NCI-H748 (cell line): ENCODE measurements around the gene OR4K15.
"Not testable (repeated sequence)": the region's sequence is repeated elsewhere in the genome, so short reads cannot be mapped to it uniquely, and the experiment has no call there.

Experiments used
- DNase-seq: peaks from one replicate; lab custom pipeline; 2025; ENCODE audit not compliant: unreplicated experiment; lab: John Stamatoyannopoulos, UW

OR4K15 gene

GRCh38 chr14:19975291-19975690, at the start of gene OR4K15:
Gene OR4K15 (plus strand): TSS chr14:19975591. CDS start chr14:19975591, 0 bp downstream.
- DNase-seq: no peak

DNA sequence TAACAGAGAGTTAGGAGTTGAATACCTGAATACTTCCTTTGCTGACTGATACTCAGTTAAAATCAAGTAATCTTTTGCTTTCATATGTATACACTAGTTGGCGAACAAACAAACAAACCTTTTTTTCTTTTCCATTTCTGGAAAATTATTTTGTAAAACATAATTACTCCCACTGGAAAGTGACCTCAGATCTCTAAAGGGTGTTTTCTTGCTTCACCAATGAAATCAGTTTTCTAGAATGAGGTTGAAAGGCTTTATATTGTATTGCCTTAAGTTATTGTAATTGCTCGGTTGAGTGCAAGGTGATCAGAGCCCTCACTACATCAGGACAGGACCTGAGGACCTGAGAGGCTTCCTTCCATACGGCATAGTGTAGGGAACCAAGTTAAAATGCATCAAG, 44.8 kb upstream of the OR4K15 start, which contains the start of gene OR4K1:
TSS of gene OR4K1 (plus strand) at position 301 of the 400 bp plus-strand sequence. CDS start 4,750 bp downstream, outside the sequence.
- DNase-seq: no peak

- DNase-seq: no peak
These were observed 33.7 kb upstream of the OR4K15 start for GRCh38 chr14:19941668-19942067.

DNA sequence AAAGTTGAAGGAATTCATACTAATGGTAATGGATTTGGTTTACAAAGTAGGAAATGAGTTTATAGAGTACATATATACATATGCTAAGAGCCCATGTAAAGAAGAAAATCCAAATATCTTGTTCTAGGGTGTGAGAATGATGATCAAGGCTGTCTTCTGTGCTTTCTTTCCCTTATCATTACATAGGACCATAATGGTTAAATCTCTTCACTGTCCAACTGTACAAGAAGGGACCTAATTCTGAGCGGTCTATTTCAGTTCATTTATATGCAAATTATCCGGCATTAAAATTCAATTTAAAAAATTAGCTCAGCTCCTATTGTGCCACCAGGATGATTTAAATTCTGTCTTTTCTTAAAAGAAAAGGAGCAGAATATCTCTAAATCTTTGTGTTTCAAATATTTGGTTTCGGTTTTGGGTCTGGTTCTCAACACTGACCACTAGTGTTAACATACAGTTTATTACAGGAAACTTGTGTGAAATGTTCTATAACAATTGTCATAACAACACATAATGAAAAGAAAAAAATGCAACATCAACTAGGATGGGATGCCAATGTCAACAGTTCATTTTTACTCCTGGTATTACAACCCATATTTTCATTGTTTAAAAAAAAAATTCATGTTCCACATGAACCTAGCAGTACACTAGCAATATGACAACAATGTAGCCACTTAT, 27.8 kb upstream of the OR4K15 start:
- DNase-seq: no peak

GRCh38 chr14:19949218-19949617, 26.2 kb upstream of the OR4K15 start:
- DNase-seq: no peak

- not testable (repeated sequence) for DNase-seq
These were observed 5.7 kb upstream of the OR4K15 start for GRCh38 chr14:19969735-19970134.

DNA sequence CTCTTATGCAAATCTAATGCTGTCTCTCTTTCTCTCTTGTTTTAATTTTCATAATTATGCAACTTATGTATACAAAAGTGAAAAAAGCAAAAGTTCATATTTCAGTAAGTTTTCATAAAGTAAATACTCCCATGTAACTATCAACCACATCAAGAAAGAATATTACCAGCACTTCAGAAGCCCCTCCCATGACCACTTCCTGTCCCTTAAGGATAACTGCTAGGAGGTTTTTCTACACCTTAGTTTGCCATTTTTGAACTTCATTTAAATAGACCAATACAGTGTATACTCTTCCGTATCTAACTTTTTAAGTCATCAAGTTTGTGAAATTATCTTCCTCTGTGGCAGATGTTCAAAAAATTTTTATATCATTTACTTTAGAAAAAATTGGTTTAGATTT, 547 bp upstream of the OR4K15 start:
- no peak for DNase-seq

DNA sequence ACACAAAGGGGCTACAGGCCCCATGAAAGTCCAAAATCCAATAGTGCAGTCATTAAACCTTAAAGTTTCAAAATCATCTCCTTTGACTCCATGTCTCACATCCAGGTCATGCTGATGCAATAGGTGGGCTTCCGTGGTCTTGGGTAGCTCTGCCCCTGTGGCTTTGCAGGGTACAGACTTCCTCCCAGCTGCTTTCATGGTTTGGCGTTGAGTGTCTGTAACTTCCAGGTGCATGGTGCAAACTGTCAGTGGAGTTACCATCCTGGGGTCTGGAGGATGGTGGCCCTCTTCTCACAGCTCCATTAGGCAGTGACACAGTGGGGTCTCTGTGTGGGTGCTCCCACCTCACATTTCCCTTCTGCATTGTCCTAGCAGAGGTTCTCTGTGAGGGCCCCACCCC, 18.0 kb downstream of the OR4K15 start:
- DNase-seq: no peak

DNA sequence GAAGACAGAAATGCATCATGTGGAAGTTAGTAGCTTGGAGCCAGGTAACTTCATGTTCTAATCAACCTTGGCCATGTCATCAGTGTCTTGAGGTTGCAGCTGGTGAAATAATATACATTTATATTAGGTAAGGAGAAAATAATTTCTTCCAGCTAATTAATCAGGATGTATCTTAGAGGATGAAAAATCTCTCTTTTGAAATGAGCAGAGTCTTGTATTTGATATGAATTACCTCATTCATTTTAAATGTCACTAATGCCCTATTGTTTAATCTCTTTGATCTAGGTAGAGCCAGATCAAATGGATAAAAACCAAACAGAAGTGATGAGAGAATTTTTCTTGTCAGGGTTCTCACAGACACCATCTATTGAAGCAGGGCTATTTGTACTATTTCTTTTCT, 26.5 kb downstream of the OR4K15 start, which contains the start of gene OR4Q2:
TSS of gene OR4Q2 (plus strand) at position 301 of the 400 bp plus-strand sequence.
- no peak for DNase-seq

GRCh38 chr14:20002319-20002718, 26.9 kb downstream of the OR4K15 start:
- DNase-seq: no peak

- no peak for DNase-seq
These were observed 32.8 kb downstream of the OR4K15 start for GRCh38 chr14:20008156-20008555.

GRCh38 chr14:20019257-20019865, 44.0 kb downstream of the OR4K15 start, which contains the start of gene OR4K14:
Gene OR4K14 (minus strand): TSS chr14:20019307. CDS start chr14:20015193, 4,114 bp downstream.
- DNase-seq: no peak
